HepG2 (cell line): ENCODE measurements around the gene MYO16. TPM values are rescaled to one million over a fixed set of nuclear protein-coding genes. Genes with fewer than 3 reads are reported as not detected.

Experiments
- ATAC-seq: fragments of 200-7000 bp; cut with Tn5 transposase; 3 replicates; pipeline ENCODE4 v1.9.1; 2020; ENCODE audit warnings: mild to moderate bottlenecking, moderate library complexity
- BruUV-seq: library from RNA; stranded (reverse); fragments of 400-500 nt; replicated peaks from 2 replicates; lab custom pipeline; 2021; lab: Mats Ljungman, UMichigan
- CTCF ChIA-PET: fragments of 300-600 bp; formaldehyde crosslinking; extraction: SDS; loops from one replicate; lab custom pipeline; 2021; ENCODE audit warnings: low total read pairs, inconsistent platforms, low intra/inter-chr PET ratio; lab: Yijun Ruan, JAX
- POLR2A ChIA-PET: fragments of 350-600 bp; sonication (Branson Sonifier 250); formaldehyde crosslinking; loops from one replicate; lab custom pipeline; 2020; ENCODE audit warnings: antibody characterized with exemption, inconsistent platforms; lab: Yijun Ruan, JAX
- DNase-seq: peaks from one replicate; pipeline ENCODE4 v3.0.0-alpha.2; 2015; ENCODE audit warnings: low spot score
- FAIRE-seq: peaks from 3 replicates; lab custom pipeline; 2011; peaks lifted over from hg19 to GRCh38; lab: Jason Lieb, UNC
- H2AFZ ChIP-seq: one replicate; pipeline ENCODE4 v1.6.1; 2011; ENCODE audit warnings: low read length, inconsistent platforms
- H3K27ac ChIP-seq: fragments of 300-600 bp; 3 replicates; pipeline ENCODE4 v1.8.0; 2011; ENCODE audit warnings: mixed run types, mild to moderate bottlenecking, mixed read lengths, low read length, inconsistent platforms; ENCODE audit not compliant: insufficient read depth; ENCODE audit errors: extremely low read length
- H3K27me3 ChIP-seq, 2 experiments: fragments of 200-600 bp in 1 of 2; 2 replicates in 1 of 2; 3 replicates in 1 of 2; pipeline versions ENCODE4 v1.6.0 to v1.8.0; 2011; ENCODE audit warnings: low read length in 2 of 2, mild to moderate bottlenecking in 2 of 2, moderate library complexity in 2 of 2, inconsistent platforms in 1 of 2; ENCODE audit not compliant: insufficient read depth in 2 of 2, control insufficient read depth in 1 of 2
- H3K36me3 ChIP-seq, 2 experiments: fragments of 200-600 bp in 1 of 2; replicated peaks in 1 of 2; 2 replicates in 1 of 2; 3 replicates in 1 of 2; pipeline versions ENCODE4 v1.5.1 to v1.8.0; 2011; ENCODE audit warnings: low read length in 2 of 2, inconsistent platforms in 1 of 2; ENCODE audit not compliant: insufficient read depth in 2 of 2, control insufficient read depth in 1 of 2
- H3K4me1 ChIP-seq: 2 replicates; pipeline ENCODE4 v1.5.1; 2012; ENCODE audit warnings: low read length, inconsistent platforms; ENCODE audit not compliant: insufficient read depth
- H3K4me2 ChIP-seq: 2 replicates; pipeline ENCODE4 v1.6.0; 2011; ENCODE audit warnings: low read depth, low read length, inconsistent platforms
- H3K4me3 ChIP-seq, 3 experiments: fragments of 200-600 bp in 1 of 3; sonication (generic), shearing (Covaris generic) in 1 of 3; replicated peaks in 1 of 3; 2 replicates each; pipeline ENCODE4 v1.5.1; 2011 to 2016; ENCODE audit warnings: low read length in 3 of 3, inconsistent platforms in 2 of 3, low read depth in 2 of 3, mild to moderate bottlenecking in 2 of 3, control low read depth in 1 of 3, mixed read lengths in 1 of 3; ENCODE audit not compliant: insufficient read depth in 1 of 3
- H3K79me2 ChIP-seq: one replicate; pipeline ENCODE4 v1.6.1; 2011; ENCODE audit warnings: low read length, inconsistent platforms; ENCODE audit not compliant: insufficient read depth
- H3K9ac ChIP-seq: 2 replicates; pipeline ENCODE4 v1.6.0; 2011; ENCODE audit warnings: mild to moderate bottlenecking, low read depth, low read length, inconsistent platforms; ENCODE audit not compliant: insufficient read depth
- H3K9me3 ChIP-seq: 2 replicates; pipeline ENCODE4 v1.5.1; 2012; ENCODE audit warnings: mild to moderate bottlenecking, low read length
- H4K20me1 ChIP-seq: 2 replicates; pipeline ENCODE4 v1.6.0; 2011; ENCODE audit warnings: inconsistent platforms, mild to moderate bottlenecking, low read length, moderate library complexity; ENCODE audit not compliant: insufficient read depth
- CBX2 ChIP-seq, 2 experiments: fragments of 200-600 bp in 1 of 2; sonication (generic); formaldehyde crosslinking in 1 of 2; IDR thresholded peaks; 2 replicates each; pipeline versions ENCODE4 v1.7.0 to v1.8.1; 2018 to 2022; ENCODE audit warnings: low read depth in 2 of 2, low read length in 1 of 2, mild to moderate bottlenecking in 1 of 2, missing genetic modification reagents in 1 of 2
- FOSL2 ChIP-seq: sonication (generic); formaldehyde crosslinking; IDR thresholded peaks from 2 replicates; pipeline ENCODE4 v1.4.0; 2020; ENCODE audit warnings: missing genetic modification reagents
- GATAD2A ChIP-seq: IDR thresholded peaks from 2 replicates; pipeline ENCODE4 v1.6.1; 2016
- HES4 ChIP-seq: sonication (generic); formaldehyde crosslinking; IDR thresholded peaks from 2 replicates; pipeline ENCODE4 v1.9.0; 2021; ENCODE audit warnings: mild to moderate bottlenecking, missing genetic modification reagents, borderline replicate concordance
- IRX3 ChIP-seq: sonication (generic); formaldehyde crosslinking; IDR thresholded peaks from 2 replicates; pipeline ENCODE4 v1.8.1; 2023; ENCODE audit warnings: mild to moderate bottlenecking, low read depth, missing genetic modification reagents, borderline replicate concordance
- MXD4 ChIP-seq: IDR thresholded peaks from 2 replicates; pipeline ENCODE4 v1.6.1; 2016; ENCODE audit warnings: mild to moderate bottlenecking, missing biosample characterization, missing genetic modification reagents
- SP1 ChIP-seq, 2 experiments: fragments of 450-650 bp in 1 of 2; sonication (generic) in 1 of 2; formaldehyde crosslinking in 1 of 2; IDR thresholded peaks; 2 replicates each; pipeline versions ENCODE4 v1.4.0 to v1.6.1; 2016 to 2020; ENCODE audit warnings: missing genetic modification reagents in 1 of 2
- XBP1 ChIP-seq: sonication (generic); formaldehyde crosslinking; IDR thresholded peaks from 2 replicates; pipeline ENCODE4 v1.5.0; 2020; ENCODE audit warnings: missing genetic modification reagents
- ZNF20 ChIP-seq: sonication (generic); formaldehyde crosslinking; IDR thresholded peaks from 2 replicates; pipeline ENCODE4 v1.4.0; 2020; ENCODE audit warnings: mild to moderate bottlenecking, moderate library complexity, missing genetic modification reagents
- ZNF432 ChIP-seq: sonication (generic); formaldehyde crosslinking; IDR thresholded peaks from 2 replicates; pipeline ENCODE4 v1.5.0; 2020; ENCODE audit warnings: missing genetic modification reagents, mild to moderate bottlenecking, borderline replicate concordance
- ZNF446 ChIP-seq: sonication (generic); formaldehyde crosslinking; IDR thresholded peaks from 2 replicates; pipeline ENCODE4 v1.5.0; 2020; ENCODE audit warnings: mild to moderate bottlenecking, missing genetic modification reagents
- ZNF737 ChIP-seq: sonication (generic); formaldehyde crosslinking; IDR thresholded peaks from 2 replicates; pipeline ENCODE4 v1.5.0; 2020; ENCODE audit warnings: missing genetic modification reagents, mild to moderate bottlenecking, borderline replicate concordance
- ZNF841 ChIP-seq: sonication (generic); formaldehyde crosslinking; IDR thresholded peaks from 2 replicates; pipeline ENCODE4 v1.8.1; 2023; ENCODE audit warnings: missing genetic modification reagents, borderline replicate concordance
- WGBS: methylation state at CpG from one replicate; pipeline ENCODE4 v1.1.6; 2017; ENCODE audit warnings: low lambda C conversion rate; 5-methylcytosine and 5-hydroxymethylcytosine counted together
- in situ Hi-C: cut with HindIII; loops from 2 replicates; pipeline ENCODE4 v1.10.0; 2017; ENCODE audit warnings: low pct_unique_long_range_greater_than_20kb; ENCODE audit not compliant: extremely low pct_ligation_motif_present
- intact Hi-C: fragments of 100-400 bp; cut with micrococcal nuclease; formaldehyde crosslinking; loops from one replicate; pipeline ENCODE4 v1.10.0; 2022; ENCODE audit not compliant: unreplicated experiment
- polyA plus RNA-seq, 8 experiments: library from polyadenylated mRNA; depleted of rRNA in 3 of 8; stranded (reverse) in 7 of 8; unstranded in 1 of 8; fragments of >200 nt; fragmentation: Illumina TruSeq in 4 of 8; extraction: Trizol in 4 of 8; gene quantifications; 2 replicates each; pipeline versions ENCODE4 v1.2.1 to v1.2.3, GENCODE V29; 2011 to 2016; ENCODE audit warnings: low read depth in 4 of 8, missing spikeins in 1 of 8, mixed read lengths in 1 of 8; ENCODE audit not compliant: insufficient read depth in 1 of 8
- total RNA-seq, 5 experiments: library from RNA; depleted of rRNA; stranded (reverse); fragments of >200 nt; fragmentation: Illumina TruSeq; extraction: Trizol; gene quantifications; 2 replicates each; pipeline ENCODE4 v1.2.3, GENCODE V29; 2016; ENCODE audit warnings: low read depth in 1 of 5
- TF ChIP-seq, protein P1 (sequence below): sonication (generic); formaldehyde crosslinking; IDR thresholded peaks from 2 replicates; pipeline ENCODE4 v1.5.0; 2020; ENCODE audit warnings: missing genetic modification reagents
- TF ChIP-seq, protein P2 (sequence below): sonication (generic); formaldehyde crosslinking; IDR thresholded peaks from 2 replicates; pipeline ENCODE4 v1.5.1; 2020; ENCODE audit warnings: mild to moderate bottlenecking, missing genetic modification reagents, borderline replicate concordance

MYO16 gene
- total and polyA plus RNA-seq, 2 of the 13 experiments (the other 11 are each of a cell fraction or from before 2014, with no cell fraction given) = not detected

DNA sequence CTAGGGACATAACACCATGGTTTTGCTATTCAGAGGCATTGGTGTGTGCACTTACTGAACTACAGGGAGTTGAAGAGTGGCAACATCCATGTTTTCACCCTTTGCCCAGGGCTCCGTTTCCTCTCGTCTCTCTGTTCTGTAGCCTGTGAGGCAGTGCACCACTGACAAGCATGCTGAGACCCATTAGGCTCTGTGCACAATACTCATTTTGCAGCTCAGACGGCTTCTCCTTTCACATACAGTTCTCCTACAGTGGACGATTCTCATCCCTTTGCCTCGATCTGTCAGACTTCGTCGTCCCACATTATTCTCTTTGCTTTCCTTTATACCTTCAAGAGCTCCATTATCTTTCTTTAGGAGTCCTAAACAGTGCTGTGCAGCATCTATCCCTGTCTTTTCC lies 403.7 kb downstream of the MYO16 start:
- intact Hi-C loops = no loop called here
- no peak for FAIRE-seq
- H3K27ac ChIP-seq = no peak overlapping the region
- ATAC-seq = no peak
- no peak overlapping the region for H3K4me3 ChIP-seq
- no peaks in the 10 kb centered on the region for H3K4me1 ChIP-seq
- H4K20me1 ChIP-seq = no peaks in the 10 kb centered on the region
- ChIA-PET POLR2A (no interaction called here), CTCF (no interaction called here)
- DNase-seq = no peak
- no peak overlapping the region for H3K4me2 ChIP-seq
- 5% methylated on average over 7 of the region's 7 CpGs for WGBS
- H3K9me3 ChIP-seq = no peaks in the 10 kb centered on the region
- no peak overlapping the region for H2AFZ ChIP-seq
- H3K36me3 ChIP-seq = no peaks in the 10 kb centered on the region
- no peaks in the 10 kb centered on the region; a peak in 1 of 5 replicates for H3K27me3 ChIP-seq
- BruUV-seq = no TSS peak
- in situ Hi-C loops = no loop called here
- no peak overlapping the region for H3K9ac ChIP-seq
- no peaks in the 10 kb centered on the region for H3K79me2 ChIP-seq
- no peak for TF ChIP-seq HES4 (CRISPR knock-in tag)
- no peak for TF ChIP-seq ZNF20 (CRISPR knock-in tag)
- no peak for TF ChIP-seq SP1 (IDR thresholded peaks at IDR 0.05)
- no peak for TF ChIP-seq SP1 (CRISPR knock-in tag; IDR thresholded peaks at IDR 0.05)
- no peak for TF ChIP-seq ZNF737
- TF ChIP-seq ZNF432 = no peak
- TF ChIP-seq XBP1 (CRISPR knock-in tag) = no peak
- no peak for TF ChIP-seq IRX3 (CRISPR knock-in tag)
- no peak for TF ChIP-seq CBX2 (IDR thresholded peaks at IDR 0.05; ENCODE audit: low read depth, low read length)
- no peak for TF ChIP-seq CBX2 (CRISPR knock-in tag; IDR thresholded peaks at IDR 0.05; ENCODE audit: low read depth)
- no peak for TF ChIP-seq MXD4 (CRISPR knock-in tag)
- TF ChIP-seq, protein P1, sequence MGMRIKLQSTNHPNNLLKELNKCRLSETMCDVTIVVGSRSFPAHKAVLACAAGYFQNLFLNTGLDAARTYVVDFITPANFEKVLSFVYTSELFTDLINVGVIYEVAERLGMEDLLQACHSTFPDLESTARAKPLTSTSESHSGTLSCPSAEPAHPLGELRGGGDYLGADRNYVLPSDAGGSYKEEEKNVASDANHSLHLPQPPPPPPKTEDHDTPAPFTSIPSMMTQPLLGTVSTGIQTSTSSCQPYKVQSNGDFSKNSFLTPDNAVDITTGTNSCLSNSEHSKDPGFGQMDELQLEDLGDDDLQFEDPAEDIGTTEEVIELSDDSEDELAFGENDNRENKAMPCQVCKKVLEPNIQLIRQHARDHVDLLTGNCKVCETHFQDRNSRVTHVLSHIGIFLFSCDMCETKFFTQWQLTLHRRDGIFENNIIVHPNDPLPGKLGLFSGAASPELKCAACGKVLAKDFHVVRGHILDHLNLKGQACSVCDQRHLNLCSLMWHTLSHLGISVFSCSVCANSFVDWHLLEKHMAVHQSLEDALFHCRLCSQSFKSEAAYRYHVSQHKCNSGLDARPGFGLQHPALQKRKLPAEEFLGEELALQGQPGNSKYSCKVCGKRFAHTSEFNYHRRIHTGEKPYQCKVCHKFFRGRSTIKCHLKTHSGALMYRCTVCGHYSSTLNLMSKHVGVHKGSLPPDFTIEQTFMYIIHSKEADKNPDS (CRISPR knock-in tag) = no peak
- no peak for TF ChIP-seq GATAD2A (CRISPR knock-in tag)
- no peak for TF ChIP-seq ZNF446
- no peak for TF ChIP-seq FOSL2 (CRISPR knock-in tag)
- TF ChIP-seq, protein P2, sequence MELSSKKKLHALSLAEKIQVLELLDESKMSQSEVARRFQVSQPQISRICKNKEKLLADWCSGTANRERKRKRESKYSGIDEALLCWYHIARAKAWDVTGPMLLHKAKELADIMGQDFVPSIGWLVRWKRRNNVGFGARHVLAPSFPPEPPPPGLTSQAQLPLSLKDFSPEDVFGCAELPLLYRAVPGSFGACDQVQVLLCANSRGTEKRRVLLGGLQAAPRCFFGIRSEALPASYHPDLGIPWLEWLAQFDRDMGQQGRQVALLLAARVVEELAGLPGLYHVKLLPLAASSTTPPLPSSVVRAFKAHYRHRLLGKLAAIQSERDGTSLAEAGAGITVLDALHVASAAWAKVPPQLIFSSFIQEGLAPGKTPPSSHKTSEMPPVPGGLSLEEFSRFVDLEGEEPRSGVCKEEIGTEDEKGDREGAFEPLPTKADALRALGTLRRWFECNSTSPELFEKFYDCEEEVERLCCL (CRISPR knock-in tag) = no peak
- TF ChIP-seq ZNF841 (CRISPR knock-in tag) = no peak
